SKM-1 treated with dmso at 0.1 percent for 144 hours (cell line): ENCODE measurements around the gene KISS1.
A peak's percentile ranks its signal among the peaks of the same experiment; 100 is the strongest.

Experiments used
- DNase-seq: peaks from one replicate; lab custom pipeline; 2025; ENCODE audit not compliant: unreplicated experiment; lab: John Stamatoyannopoulos, UW

Gene KISS1

DNA sequence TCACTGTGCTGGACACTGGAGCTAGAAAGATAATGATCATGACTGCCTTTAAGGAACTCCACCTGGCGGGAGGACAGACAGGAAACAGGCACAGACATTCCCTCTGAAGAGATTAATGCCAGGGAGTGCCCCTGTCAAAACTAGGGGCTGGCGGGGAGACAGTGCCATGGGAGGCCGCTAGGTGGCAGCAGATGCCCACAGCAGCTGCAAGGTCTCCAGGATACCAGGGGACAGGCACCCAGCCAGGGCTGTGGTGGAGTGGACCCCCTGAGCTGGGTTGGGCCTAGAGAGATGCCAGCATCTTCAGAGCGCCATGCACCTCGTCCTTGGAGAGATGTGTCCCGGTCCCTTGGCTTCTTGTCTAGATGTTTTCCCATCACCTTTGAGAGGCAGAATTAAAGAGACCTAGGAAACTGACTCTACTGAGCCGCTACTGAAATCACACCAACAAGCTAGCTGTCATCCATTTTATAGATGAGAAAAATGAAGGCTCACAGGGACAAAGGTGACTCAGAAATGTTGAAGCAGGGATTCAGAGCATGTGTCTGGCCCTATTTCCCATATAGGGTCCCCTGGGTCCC, 33.7 kb downstream of the KISS1 start:
- peak; percentile 64 for DNase-seq

DNA sequence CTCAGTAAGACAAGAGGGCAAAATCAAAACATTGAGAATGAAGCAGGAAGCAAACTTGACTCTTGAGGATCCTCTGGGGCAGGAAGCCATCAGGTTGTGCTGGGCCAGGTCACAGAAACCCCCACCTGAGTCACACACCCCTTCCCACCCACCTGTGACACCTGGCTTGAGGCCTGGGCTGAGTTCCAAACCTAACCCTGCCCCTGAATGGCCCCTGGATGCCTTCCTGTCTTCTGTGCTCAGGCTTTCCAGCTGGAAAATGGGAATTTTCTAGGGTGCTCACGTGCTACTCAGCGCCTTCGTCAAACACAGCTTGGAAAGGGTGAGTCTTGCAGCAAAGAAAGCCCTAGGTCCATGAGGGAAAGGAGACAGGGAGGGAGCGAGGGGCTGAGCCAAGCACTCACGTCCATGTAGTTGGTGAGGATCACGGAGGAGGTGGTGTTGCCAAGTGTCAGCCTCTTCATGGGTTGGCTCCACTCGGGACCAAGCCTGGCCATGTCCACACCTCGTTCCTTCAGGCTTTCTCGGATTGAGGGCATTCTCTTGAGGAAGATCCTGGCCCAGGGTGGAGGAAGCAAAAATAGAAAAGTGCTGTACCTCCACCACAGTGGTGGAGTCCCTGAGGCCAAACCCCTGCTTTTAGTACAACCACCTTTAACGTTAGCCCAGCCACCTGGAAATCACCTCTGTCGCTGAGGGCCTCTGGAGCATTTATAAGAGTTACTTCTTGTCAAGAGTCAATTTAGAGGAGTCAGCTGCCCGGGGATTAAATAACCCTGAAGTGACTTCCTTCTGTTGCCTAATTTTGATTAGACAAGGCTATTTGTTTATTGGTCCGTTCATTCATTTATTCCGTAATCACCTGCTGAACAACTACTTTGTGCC, 34.4 kb downstream of the KISS1 start:
- no peak for DNase-seq

- no peak for DNase-seq
Observed at GRCh38 chr1:204157962-204158361, 38.3 kb downstream of the KISS1 start.

DNA sequence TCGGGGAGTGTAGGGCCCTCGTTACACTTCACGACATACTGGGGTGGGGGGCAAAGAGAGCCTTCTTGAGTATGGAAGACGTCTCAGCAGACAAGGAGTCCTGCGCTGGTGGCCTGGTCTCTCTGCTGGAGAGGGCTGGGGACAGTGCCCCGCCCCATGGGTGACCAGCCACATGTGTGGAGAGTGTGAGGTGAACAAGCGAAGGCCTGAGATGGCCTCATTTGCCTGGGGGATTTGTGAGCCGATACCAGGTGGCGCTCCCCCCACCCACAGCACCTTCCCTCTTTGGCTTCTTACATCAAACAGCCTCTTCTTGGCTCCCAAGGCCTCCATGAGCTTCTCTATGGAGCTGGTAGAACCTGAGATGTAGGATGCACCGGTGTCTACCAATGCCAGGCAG, 40.4 kb downstream of the KISS1 start:
- no peak for DNase-seq

GRCh38 chr1:204154568-204155255, 41.6 kb downstream of the KISS1 start:
- no peak for DNase-seq

DNA sequence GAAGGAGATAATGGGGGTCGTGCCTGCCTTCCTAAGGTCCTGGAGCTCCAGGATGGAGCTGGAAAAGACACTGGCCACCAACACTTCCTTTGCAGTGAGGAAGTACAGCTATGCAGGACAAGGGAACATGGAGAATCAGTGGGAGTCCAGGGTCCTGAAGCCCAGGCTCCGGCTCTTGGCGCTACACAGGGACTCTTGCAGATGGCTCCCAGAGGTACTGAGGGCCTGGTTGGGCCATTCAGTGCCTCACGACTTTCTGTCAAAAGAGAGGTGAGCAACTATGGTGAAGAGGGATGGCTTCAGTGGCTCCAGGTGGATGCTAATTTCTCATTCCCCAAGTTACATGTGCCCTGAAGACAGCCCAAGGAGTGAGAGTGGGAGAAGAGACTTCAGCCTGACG, 42.6 kb downstream of the KISS1 start:
- no peak for DNase-seq

DNA sequence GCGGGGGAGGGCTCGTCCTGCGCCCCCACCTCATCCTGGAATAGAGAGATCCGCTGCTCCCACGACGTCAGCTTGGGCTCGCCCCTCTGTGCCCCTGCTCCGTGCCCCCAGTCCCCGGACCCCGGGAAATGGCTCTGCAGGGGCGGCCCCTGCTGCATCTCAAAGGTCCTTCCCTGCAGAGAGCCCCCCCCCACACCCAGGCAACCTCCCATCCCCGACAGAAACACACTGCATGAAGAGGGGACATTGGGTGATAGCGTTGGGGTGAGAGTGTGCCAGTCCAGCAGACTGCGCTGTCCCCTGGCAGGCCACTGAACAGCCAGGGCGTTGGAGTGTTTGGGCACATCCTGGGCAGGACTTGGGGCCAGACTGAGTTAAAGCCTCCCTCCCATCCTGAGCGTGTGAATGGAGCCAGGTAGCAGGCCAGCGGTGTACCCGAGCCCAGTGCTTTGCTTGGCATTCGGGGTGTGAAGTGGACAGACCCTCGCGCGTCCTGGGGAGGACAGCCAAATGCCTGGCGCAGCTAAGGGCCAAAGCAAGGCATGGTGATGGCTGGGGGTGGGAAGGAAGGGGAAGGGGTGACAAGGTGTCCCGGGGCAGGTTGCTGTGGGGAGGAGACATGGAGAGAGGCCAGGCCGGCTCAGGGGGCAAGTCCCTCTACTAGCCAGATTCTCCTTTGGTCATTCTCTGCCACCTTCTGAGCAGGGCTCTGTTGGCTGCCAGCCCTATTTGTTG, 43.8 kb downstream of the KISS1 start:
- no peak for DNase-seq

DNA sequence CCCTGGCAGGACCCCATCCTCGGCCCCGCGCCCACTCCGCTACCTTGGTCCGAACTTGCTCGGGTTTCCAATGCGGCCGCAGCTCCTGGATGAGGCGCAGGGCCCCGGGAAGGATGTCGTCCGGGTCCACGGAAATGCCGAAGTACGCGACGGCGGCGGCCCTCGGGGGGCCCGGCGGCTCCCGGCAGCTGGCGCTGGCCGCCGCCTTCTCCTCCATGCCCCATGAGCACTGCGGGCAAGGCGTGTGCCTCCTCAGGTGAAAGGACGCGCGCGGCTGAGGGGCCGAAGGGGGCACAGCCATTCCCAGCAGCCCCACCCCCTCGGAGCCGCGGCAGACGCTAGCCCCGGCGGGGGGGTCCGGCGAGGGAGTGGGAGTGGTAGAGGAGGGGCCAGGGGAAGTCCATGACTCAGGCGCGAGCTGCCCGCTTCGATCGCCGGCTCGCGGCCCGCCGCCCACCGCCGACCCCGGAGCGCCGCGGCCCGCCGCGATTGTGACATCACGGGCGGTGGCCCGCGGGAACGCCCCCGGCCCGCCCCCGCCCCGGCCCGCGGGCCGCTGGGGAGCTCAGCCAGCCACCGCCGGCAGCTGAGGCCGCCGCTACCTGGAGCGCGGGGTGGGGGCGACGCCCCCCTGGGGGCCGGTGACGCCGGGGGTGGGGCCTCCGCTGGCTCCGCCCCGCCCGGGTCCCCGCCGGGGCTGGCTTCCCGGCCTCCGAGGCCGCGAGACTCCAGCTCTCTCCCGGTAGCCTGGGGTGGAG, 44.6 kb downstream of the KISS1 start, which contains the start of gene ETNK2:
ETNK2 (minus strand) TSS at position 493 of the 758 bp plus-strand sequence; CDS start at position 301, 192 bp downstream.
- no peak for DNase-seq

DNA sequence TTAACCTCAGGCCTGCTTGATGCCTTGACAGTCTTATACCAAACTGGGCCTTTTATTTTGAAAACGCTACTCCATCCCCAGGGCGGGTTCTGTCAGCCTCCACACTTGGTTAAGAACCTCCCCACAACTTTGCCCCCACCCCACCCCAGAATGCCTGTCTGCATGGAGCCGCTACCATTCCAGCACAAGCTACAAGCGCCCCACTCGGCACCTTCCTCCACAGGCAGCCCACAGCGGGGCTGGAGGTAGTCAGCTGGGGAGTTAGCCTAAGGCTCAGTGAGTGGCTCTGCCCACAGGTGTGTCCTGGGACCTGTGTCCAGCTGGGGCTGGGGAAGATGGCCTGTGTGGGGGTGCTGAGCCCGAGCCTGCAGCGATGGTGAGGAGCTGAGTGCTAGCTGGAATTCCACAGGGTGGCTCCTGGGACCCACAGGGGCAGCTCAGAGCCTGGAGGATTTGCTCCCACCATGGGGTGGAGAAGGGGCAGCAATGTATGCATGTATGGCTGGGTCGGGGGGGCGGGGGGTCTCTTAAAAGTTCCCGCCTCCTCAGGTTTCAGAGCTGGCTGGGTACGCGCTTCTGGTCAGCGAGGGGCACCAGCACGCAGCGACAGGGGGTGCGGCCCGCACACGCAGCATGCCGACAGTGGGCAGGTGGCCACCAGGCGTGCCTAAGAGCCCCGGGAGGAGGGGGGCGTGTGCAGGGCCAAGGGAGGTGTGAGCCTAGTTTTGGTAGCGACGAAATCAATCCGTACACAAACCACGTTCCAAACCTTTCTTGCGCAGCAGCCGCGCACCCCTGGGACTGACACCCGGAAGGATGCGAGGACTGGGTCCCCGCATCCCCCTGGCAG, 45.4 kb downstream of the KISS1 start:
- DNase-seq = no peak

DNA sequence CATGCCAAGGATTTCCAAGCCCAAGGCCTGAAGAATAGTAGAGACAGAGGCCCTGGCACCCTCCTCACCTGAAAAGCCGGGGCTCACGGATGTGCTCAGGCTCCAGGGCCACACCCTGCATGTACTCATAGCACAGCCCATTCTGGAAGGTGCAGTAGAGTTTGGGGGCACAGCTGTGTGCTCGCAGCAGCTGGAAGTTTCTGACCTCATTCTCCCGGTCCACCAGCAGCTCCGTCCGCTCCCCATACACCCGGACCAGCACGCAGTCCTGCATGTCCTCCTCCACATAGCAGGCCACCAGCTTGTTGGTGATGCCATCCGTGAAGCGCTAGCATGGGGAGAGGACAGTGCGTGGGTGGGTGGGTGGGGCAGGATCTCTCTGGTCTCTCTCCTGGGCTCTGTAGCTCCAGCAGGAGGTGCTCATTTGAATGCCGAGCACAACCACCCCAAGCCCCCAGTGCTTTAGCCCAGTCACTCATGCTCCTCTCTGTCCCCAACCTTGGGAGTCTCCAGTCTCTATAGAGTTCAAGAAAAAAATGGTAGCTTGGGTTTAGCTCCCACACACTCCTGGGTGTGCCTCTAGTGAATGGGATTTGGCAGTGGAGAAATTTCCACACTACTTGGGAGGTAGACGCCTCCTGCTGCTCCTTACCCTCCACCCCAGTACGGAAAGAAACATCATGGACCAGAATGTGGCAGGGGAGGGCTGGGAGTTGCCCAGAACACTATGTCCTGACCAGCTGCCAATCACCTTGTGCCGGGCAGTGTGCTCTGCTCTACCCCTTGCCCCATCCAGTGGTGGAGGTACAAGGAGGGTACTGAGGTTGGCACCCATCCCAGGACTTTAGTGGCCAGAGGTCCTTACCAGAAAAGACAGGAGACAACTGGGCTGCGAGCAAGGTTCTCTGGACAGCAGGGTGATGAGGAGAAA, 46.4 kb downstream of the KISS1 start:
- DNase-seq = no peak

DNA sequence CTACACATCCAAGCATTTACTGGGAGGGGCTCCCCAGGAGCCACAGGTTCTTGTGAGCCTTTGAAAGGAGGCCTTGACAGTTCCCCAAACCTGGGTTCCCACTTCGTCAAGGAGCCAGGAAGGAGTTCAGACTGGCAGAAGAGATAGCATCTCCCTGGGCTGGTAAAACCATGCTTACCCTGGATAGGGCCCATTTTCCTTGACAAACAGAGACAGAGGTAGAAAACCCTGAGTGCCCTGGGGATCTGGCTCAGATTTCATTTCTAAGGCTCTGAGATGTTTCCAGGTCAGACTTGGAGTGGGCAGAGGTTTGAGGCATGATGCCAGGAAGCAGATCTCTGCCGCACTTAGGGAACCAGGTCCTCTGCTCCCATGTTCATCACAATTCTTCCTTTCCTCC, 47.2 kb downstream of the KISS1 start:
- no peak for DNase-seq

GRCh38 chr1:204147406-204148383, 48.6 kb downstream of the KISS1 start:
- DNase-seq = no peak

DNA sequence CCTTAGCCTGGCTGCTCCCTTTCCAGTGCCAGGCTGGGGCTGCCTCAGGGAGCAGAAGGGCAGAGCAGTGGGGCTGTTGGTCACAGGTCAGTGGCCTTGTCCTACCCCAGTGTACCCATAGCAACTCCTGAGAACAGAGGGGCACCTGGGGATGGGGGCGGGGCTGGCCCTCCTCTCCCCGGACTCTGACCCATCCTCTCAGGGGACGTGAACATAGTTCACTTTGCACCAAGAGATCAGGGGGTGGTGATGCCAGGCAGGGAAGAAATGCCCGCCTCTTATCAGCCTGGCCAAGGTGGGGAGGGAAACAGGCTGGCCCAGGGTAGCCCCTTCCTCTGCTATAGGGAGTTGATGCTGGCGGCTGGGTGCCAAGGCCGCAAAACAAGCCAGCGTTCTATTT, 49.3 kb downstream of the KISS1 start:
- no peak for DNase-seq

DNA sequence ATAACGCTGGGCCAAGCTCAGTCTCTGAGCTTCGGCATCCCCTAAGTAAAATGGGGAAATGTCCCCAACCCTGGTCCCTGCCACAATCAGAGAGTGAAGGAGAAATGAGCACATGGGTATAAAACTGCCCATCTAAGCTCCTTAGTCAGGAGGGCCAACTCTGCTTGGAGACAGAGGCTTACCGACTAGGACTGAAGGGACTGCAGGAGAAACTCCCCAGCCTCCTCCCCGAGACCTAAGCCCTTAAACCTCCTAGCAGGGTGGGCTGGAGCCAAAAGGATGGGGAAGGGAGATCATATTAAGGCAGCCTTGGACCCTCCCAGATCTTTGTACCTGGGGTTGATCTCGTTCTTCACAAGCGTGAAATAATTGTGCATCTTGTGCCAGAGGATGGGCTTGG, 50.0 kb downstream of the KISS1 start:
- no peak for DNase-seq

DNA sequence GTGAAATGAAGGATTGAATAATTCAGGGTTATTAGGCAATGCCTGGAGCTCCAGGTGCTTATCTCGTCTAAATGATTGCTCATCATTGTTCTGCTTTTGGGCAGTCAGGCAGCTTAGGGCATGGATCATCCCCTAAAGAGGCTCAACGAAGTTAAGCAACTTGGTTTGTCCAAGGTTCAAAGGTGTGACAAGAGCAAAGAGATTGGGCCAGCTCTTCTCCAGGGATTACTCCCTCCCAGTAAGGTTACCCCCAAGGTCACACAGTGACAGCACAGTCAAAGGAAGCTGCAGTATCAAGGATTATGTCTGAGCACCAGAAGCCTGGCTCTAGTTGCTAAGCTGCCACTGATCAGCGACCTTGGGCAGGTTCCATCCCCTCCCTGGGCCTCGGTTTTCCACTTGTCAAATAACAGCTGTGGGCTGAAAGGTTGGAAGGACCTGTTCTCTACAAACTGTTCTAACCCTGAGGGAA, 51.2 kb downstream of the KISS1 start:
- DNase-seq = no peak

DNA sequence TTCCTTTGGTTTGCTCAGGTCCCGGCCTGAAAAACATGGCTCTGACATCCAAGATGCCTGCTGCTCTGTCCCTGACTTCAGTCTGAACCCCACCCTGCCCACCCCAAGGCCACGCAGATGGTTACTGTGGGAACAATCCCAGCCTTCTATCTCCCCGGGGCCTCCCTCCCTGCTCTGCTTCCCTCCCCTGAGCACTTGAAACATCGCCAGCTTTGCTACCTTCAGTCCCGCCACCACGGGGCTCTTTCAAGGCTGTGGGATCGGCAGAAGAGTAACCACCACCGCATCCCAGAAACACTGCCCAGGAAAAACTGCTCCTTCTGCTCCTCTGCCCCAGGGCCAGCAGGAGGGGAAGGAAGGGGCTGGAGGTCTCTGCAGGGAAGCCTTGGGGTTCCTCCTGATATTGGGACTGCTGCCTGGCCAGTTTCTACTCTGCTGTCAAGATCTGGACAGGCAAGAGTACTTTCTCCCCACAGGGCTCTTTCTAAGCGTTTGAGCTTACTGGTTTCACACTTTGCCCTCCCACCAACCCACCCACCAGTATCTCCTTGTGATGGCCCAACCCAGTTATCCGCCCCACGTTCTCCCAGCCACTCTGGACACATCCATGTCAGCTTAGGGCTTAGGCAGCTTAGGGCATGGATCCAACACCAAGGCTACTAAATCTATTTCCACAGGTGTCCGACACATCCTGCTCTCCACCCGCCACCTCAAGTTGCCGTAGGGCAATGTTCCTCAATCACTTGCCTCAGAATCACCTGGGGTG, 52.8 kb downstream of the KISS1 start:
- no peak for DNase-seq
